Fibroblast of mammary gland (primary cell): ENCODE results near the gene IRF8.

Source experiments
- DNase-seq: peaks from one replicate; pipeline ENCODE4 v3.0.0-alpha.2; 2010; ENCODE audit warnings: low read depth
- H3K4me3 ChIP-seq: 2 replicates; pipeline ENCODE4 v1.5.1; 2011; ENCODE audit warnings: low read depth, mild to moderate bottlenecking, low read length, moderate library complexity; ENCODE audit not compliant: control insufficient read depth
- CTCF ChIP-seq: conservative IDR thresholded peaks from 2 replicates; pipeline ENCODE4 v1.5.1; 2011; ENCODE audit warnings: low read depth, low read length, inconsistent platforms; ENCODE audit not compliant: control insufficient read depth, insufficient read depth

The IRF8 gene

GRCh38 chr16:85908444-85908843 lies 9.5 kb downstream of the IRF8 start:
- no peak overlapping the region for H3K4me3 ChIP-seq
- no peak for TF ChIP-seq CTCF
- no peak for DNase-seq

DNA sequence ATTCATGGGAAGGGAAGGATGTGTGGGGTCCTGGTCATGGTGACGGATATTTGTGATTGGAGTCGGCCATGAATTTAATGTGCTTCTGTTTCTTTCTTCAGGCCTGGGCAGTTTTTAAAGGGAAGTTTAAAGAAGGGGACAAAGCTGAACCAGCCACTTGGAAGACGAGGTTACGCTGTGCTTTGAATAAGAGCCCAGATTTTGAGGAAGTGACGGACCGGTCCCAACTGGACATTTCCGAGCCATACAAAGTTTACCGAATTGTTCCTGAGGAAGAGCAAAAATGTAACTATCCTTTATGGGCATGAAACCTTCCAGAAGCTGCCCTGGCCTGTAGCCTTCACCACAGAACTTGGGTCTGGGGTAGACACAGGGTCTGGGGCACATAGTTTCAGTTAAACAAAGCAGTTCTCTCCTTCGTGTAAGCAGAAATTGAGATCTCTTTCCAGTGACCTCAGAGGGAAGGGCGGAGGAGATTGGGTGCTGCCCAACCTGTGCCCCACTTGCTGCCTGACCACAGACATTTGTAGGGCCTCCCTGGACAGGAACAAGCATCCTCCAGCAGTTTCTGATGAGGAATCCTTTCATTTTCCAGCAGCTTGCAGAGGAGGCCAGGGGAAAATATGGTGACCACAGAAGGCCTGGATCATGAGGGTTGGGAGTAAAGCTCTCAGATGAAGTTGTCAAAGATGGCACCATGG lies 10.1 kb downstream of the IRF8 start:
- no peak for TF ChIP-seq CTCF
- H3K4me3 ChIP-seq = no peak overlapping the region
- no peak for DNase-seq

- no peak for TF ChIP-seq CTCF
- no peak overlapping the region for H3K4me3 ChIP-seq
- no peak for DNase-seq
These were observed 11.2 kb downstream of the IRF8 start for GRCh38 chr16:85909932-85910853.

GRCh38 chr16:85910854-85911247 lies 11.9 kb downstream of the IRF8 start:
- H3K4me3 ChIP-seq = no peak overlapping the region
- no peak for DNase-seq
- no peak for TF ChIP-seq CTCF

DNA sequence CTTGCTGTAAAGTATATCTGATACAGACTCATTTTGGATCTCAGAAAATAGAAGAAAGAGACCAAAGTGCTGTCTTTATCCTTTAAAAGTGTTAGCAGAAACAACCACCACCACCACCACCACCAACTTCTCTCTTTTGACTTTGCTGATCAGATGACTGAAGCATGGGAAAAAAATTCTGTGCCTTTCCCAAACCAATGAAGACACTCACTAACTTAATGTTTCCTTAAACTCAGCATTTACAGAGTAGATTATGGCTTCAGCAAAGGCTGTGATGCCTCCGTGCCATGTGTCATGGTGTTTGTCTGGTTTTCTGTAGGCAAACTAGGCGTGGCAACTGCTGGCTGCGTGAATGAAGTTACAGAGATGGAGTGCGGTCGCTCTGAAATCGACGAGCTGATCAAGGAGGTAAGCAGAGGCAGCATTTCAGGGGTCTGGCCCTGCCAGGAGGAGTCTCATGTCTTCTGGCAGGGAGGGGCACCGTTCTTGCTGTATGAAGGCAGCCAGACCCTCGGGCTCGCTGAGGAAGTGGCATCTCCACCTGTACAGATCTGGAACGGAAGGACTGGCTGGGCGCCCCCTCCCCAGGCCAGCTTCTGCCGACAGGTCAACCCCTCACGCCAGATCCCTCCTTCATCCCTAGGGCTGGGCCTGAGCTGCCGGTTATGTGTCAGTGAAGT lies 12.4 kb downstream of the IRF8 start:
- no peak for DNase-seq
- no peak for TF ChIP-seq CTCF
- no peak overlapping the region for H3K4me3 ChIP-seq

DNA sequence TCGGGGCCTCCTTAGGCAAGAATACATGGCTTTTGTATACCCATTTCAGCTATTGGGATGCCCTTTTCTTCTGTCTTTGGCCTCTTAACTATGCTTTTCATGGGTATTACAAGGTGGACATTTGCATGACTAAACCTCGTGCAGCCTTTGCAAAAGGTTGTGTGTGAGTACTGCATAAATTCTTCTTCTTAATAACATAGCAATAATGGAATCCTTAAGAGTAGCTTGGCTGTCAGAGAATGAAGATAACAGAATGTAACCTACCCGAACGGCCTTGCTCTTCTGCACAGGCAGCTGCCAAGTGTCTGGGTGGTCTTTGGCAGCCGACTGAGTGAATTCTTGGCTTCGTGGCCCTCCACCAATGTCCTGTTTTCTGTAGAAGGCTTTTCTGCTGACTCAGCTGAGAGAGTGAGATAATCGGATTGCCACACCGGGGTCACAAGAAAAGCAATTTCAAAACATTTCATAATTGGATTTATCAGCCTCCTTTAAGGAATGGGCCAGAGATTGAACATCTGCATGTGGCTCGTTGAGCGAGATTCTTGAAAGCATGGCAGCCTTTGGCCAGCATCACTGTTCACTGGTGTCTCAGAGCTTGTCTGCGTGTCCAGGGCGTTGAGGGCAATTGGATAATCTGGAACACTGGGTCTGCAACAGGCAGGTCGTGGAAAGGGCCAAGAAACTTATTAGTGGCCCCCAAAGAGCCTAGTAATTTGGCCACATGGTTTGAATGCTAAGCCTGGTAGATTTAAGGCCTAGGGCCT lies 13.4 kb downstream of the IRF8 start:
- no peak for TF ChIP-seq CTCF

More for the DNA sequence above, 13.4 kb downstream of the IRF8 start:
- DNase-seq = peak; percentile 69
- no peak overlapping the region for H3K4me3 ChIP-seq
